ENCODE measurements around the gene CDKAL1.
A peak's percentile ranks its signal among the peaks of the same experiment; 100 is the strongest.

Gene CDKAL1

DNA sequence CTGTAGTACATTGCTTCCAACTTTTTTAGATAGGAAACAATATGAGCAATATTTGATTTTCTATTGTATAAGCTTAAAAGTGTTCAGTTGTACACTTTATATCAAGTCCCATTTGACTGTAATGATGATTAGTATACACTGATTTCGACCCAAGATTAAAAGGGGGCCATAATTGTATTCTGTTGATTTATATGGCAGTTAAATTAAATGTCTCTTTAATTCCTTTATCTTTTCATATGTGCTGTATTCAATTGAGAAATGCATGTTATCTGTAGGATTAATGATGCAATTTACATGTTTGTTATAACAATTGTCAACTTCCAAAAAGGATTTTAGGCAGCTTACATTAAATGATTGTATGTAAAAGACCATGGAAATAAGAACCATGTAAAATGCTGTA lies 317.5 kb downstream of the CDKAL1 start:
- DNase-seq, result no peak

DNA sequence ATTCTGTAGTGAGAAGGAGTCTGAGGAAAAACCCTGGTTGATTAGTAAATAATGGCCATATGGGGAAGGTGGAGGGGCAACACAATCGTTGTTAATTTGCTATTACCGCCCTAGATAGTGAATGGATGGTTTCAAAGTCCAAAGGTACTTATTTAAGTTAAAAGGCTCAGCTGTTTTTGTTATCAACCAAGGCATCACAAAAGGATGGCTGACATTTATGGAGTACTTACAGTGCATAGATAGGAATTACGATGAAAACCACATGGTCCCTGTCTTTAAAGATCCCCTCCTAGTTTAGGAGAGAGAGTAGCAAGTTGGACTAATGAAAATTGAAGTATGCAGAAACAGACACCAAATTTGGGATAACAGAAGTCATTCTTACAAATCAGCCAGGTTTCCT lies 319.6 kb downstream of the CDKAL1 start:
- no peak for DNase-seq

DNA sequence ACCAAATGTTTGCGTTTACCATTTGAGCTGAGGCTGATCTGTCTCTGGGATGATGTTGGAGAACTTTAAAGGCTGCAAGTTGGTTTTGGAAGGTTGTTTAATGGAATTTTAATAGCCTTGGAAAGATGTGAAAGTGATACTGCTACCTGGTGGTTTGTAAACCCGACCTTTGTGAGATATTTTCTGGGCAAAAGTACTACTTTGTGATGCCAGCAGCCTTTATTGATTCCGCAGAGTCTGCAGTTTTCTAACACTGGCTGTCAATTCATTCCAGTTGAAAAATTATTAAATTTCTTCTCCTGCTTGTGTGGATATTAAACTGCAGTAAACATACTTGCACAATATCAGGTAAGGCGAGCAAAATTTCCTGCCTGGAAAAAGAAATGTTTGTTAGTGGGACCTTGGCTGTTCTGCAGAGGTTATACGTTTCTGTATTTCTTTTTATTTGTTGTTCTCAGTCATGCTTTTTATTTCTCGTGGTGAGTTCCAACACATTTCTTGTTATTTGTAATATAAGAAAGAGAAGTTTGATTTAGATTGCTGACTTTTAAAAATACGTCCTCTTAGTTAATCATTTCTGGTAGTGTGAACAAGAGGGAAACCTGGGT lies 322.5 kb downstream of the CDKAL1 start:
- no peak for DNase-seq

DNA sequence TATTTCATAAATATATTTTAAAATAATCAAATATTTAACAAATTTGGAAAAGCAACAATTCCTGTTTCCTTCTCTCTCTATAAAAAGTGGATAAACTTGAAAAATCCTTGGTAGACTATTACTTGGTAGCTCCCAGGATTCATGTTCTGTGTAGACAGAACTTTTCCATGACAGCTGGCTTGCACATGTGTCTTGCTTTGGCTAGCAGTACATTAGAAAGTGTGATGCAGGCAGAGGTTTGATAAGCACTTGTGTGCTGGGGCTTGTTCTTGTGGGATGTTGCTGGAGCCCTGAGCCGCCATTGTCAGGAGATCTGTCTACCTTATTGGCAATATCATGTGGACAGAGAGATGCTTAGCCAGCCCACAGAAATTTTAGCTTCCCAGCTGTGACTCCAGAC lies 327.2 kb downstream of the CDKAL1 start:
- DNase-seq, result no peak

DNA sequence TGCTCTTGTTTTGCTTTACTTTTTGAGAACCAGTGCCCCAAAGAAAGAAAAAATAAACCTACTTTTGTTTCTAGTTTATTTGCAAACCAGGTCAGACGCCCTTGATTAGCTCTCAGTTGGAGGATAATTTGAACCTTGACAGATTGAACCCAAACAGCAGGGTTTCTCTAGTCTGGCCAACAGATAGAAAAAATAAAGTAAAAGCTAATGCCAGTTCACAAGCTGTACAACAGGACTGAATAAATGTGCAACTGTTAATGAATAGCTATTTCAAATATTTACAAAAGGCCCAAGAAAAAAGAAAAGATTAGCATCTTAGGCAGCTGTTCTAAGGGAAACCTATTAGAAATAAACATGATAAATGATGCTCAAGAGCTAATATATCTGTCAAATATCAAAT lies 331.8 kb downstream of the CDKAL1 start:
- no peak for DNase-seq

DNA sequence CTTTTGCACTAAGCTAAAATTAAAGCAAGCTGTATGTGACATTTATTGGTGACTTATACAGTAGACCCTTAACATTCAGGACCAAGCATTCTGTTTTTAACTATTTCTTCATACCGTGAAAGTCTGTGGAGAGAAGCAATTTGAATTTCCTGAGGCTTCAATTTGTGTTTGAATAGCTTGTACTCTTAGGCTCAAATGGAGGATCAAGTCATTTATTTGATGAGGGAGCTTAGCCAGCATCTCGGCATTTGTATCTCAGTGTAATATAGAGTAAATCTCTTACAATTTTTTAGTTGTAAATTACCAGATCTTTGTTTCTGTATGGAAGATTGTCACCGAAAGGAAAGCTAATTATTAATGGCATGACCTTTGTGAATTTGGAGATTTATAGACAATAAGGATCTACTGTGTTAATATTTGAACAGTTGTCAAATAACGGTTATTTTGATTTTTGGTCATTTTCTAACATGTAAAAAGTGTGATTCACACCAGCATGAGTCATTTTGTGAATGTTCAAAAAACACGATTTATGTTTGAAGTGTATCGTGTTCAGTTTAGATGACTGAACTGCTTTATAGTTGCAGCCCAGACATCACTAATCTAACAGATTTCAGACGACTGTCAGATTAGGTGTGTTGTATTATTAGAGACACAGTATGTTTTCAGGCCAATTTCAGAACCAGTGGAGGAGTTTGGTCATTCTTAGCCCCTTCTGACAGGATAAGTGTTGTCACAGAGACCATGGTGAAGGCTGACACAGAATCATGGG lies 332.9 kb downstream of the CDKAL1 start:
- DNase-seq, result no peak

DNA sequence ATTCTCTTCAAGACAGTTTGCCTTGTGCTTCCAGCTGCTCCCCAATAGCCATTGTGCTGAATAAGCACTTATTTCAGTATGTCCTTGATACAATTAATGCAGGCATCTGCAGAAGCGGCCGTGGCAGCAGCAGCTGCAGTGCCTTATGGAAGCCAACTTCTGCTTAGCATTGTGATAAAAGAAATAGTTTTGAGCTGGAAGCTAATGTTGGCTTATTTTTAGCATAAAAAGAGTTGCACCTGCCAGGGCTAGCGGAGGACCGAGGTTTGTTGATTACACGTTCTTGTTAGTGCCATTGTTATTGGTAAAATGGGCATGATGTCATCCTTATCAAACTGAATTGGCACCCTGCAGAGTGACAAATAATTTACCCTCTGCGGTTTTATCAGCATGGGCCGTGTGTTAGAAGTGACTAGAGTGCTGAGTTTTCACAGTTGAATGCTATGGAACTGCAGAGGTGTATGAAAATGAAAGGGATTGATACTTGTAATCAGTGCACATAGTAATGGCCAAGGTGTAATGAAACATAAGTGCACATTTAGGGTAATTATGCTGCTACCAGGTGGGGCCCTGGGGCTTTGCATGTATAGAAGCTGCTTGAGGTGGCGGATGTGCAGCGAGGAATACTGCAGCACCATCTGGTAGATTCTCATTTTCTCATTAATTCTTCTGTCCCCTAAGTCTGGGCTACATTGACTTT lies 334.3 kb downstream of the CDKAL1 start:
- no peak for DNase-seq

DNA sequence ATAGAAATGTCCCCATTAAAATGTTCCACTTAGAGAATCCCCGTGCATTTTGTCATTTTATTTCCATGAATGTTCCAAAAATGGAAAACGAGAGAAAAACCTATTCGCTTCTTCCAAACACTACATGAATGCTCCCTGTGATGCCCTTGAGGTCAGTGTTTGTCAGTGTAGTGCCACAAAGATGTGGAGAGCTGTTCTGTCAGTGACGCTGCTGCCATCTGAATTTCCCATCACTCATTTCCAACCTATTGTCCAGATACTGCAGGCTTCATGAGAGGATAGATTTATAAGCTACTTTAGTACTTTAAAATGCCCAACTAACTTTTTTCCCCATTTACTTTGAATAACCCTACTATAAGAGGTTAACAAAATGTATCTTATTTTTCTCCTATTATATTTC lies 335.8 kb downstream of the CDKAL1 start:
- DNase-seq, result no peak

DNA sequence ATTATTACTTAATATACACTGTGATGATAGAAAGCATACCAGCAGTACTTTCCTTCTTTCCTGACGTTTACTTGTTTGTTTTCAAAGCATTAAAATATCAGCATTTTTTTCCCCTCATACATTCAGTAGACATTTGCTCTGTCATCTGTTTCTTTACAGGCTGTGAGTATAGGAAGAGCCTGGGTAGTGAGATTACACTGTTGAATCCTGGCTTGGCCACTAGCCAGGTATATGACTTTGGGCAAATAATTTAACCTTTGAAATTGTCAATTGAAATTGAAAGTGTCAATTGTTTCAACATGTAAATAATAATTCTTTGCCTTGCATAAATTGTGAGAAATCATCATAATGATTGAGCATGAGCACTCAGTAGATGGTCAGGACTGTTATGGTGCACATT lies 336.2 kb downstream of the CDKAL1 start:
- no peak for DNase-seq

DNA sequence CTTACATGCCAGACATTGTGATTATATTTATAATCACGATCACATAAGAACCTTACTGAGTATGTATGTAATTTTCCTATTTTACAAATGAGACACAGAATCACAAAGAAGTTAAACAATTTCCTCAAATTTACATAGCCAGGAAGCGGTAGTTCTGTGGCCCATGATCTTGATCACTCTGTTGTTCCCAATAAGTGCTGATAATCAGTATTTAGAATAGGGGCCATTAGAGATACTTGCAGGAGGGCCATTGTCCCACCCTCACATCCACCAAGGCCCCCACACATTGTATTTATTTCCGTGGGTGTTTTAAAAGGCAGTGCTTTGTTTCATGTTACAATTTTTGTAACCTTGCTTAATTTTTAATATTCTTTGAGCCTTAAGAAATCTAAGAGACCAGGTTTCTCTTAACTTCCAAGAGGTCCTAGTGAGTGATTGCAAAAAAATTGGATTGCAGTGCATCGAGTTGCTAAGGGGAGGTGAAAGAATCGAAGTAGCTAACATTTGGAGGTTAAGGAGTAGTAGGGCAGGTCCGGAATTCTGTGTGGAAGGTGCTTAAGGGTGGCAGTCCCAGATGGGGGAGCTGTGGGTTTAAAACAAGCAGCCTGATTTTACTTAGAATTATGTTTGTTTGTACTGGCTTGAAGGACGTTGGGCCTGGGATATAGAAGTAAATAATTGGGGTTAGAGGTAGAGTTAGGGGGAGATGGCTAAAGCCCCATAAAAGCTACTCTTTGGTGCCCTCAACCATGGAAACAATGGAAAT lies 339.4 kb downstream of the CDKAL1 start:
- DNase-seq, result no peak

DNA sequence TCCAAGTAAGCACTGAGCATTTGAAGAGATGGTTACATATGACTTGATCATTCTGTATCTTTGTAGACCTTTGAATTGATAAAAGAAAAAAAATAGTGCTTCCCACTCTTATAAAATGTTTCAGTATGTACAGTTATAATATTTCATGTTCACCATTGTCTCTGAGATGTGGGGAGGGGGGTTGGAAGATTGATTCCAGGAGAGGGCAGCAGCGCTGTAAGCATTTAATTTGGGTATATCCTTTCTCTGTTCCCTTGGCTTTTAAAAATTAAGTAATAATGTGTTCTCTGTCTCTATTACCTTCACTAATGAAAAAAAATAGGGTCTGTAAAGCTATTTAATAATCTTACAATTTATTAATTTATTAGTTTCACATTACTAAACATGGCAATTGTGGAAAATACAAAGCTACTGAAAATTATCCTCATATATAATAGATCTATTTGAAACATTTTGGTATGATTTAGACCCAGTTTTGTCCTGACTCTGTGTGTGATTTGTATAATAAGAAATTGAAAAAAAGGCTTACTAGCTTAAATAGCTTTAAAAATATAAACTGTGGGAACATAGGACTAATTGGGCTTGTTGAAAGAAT lies 341.2 kb downstream of the CDKAL1 start:
- no peak for DNase-seq

DNA sequence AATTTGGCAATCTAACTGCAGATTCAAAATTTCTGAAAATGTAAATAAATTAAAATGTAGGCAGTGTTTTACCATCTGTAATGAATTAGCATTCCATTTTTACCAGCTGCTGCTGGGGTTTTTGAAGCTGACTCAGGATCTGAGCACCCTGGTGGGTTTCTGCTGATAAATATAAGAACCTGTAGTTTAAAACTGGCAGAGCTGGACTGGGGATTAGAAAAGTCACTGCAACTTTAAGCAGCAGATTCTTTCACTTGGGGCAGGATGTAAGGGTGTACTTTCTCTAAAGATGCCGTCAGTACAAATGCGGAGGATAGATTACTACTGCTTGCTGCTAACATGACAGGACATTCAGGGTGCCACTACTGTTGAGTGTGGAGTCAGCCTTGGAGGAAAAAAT lies 341.8 kb downstream of the CDKAL1 start:
- DNase-seq, result no peak

DNA sequence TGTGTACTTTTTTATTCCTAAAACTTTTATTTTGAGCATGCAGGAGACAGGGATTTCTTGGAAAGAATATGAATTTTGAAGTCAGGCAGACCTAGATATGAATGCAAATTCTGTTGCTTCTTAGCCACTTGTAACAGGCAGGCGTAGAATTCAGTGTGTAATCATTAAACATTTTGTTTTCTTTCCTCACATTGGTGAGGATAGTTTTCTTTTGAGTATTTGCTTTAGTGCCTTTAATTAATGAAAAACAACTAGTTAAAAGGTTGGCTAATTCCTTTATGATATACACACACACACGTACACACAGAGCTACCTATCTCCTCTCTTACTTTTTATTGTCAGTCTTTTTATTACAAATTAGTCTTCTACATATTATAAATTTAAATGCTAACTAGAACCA lies 342.3 kb downstream of the CDKAL1 start:
- DNase-seq, result no peak

DNA sequence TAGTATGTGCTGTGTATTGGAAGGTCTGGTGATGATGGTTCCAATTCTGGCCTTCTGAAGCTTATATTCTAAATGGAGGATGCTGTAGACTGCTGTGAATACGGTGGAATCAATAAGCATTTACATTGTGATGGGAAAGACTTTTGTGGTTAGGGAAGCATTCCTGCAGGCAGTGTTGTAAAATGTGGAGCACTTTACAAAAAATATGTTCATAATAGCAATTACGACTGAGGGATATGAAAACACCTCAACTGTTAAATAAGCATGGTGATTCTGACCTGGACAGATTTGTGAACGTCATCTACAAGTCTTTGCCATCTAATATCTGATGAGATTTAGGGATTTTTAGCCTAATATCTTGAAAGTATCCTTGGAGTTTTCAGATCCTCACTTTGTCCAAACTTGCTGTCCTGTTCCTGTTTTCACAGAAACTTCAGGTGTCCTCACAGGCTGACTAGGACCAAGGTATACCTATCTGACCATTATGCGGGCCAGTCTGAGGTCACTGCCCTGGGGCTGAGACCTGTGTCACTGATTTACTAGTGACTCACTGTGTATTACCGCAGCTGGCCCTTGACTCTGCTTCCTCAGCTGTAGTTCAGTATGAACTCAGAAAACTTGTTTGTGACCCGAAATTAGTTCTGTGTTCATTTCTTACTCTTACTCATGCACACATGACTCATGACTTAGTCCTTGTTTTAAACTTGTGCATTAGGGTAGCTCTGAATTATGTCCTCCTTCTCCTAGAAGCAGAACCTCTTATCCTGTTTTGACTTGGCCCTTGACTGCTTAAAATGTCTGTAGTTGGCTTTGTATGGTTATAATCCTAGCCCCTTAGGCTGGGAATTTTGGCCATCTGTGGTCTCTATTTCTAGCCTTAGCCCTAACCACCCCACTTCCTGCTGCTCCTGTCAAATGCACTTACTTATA lies 343.0 kb downstream of the CDKAL1 start:
- peak; percentile 5 for DNase-seq

DNA sequence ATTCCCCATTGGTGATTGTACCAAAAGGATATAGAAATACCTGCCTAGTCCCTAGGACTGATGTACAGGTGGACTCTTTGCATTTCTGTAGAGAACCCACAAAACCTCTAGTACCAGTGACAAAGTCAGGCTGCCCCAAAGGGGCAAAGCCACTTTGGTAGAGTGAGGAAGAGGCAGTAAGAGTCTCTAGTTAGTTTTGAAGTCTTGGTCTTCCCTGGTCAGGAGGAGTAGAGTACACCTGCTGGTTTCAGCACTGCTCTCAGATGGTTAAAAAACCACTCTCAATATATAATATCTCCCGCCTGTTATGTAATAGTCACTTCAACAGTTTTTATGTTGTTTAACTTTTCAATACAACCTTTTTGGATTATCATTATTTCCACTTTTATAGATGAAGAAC lies 344.9 kb downstream of the CDKAL1 start:
- no peak for DNase-seq

DNA sequence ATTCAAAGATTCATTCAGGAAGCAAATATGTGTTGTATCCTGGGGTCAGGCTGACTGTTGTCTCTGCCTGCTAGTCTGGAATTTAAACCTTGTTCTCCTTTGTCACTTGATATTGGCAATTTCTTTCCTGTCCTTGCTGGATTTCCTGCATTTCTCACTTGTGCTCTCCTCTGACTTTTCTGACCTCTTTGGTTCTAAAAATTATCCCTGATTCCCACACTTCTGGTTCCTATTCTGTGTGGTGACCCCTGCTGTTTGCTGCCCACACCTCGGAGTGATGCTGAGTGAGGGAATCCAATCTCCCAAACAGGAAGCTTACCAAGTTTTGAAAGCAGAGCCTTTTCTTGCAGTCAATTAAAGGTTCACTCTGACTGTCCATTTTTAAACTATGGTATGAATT lies 345.3 kb downstream of the CDKAL1 start:
- no peak for DNase-seq

DNA sequence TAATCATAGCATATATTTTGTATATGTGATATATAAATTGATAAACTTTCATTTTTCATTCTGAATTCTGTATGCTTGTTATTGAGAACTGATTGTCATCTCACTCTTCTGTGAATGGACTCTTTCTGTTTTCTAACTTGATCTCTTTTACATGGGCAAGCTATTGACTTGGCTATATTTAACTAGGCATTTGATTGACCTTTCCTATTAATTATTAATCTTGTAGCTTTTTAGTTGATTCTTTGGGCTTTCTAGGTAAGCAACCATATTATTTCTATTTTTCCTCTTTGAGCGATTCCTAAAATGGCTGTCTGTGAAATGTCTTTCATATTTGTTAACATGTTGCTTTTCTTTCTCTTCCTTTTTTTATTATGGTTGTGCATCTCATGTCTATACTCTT lies 347.1 kb downstream of the CDKAL1 start:
- DNase-seq, result no peak

DNA sequence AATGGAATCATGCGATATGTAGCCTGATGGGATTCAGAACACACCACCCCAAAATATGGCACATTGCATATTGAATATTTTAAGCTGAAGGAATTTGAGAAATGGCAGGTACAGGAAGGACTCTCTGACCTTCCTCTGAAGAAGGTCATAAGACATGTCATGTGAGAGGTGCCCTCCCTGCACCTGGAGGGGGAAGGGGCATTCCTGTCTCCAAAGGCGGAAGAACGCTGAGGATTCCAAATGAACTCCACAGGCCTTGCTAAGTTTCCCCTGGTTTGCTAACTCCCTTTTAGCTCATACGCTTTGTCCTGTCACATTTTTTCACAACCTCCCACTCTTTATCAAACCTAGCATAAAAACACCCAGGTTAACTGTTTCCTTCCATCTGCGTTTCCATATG lies 347.8 kb downstream of the CDKAL1 start:
- no peak for DNase-seq

DNA sequence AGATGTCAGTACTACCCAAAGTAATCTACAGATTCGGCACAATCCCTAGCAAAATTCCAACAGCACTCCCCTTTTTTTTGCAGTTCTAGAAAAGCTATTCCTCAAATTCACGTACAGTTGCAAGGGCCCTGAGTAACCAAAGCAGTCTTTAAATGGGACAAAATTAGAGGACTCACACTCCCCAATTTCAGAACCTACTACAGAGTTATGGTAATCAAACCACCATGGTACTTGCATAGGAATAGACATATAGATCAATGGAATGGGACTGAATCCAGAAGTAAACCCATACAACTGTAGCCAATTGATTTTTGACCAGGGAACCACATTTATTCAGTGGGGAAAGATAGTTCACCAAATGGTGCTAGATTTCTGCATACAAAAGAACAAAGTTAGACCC lies 350.8 kb downstream of the CDKAL1 start:
- DNase-seq, result no peak

DNA sequence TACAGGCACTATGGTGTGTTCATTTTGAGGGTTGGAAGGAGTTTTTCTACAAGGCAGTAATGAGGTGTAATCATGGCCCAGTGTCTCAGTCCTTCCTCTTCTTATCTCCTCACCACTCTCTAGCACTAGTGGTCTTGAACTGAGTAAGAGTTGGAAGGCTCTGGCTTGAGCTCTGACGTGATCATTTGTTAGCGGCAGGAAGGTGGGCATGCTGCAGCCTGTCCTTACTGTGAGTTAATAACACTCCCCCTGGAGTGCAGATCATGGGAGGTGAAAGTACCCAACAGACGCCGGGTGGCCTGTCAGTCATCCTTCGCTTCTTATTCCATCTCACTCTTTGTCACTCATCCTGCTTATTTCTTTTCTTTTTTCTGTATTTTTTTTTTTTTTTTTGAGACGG lies 356.9 kb downstream of the CDKAL1 start:
- DNase-seq, result no peak

DNA sequence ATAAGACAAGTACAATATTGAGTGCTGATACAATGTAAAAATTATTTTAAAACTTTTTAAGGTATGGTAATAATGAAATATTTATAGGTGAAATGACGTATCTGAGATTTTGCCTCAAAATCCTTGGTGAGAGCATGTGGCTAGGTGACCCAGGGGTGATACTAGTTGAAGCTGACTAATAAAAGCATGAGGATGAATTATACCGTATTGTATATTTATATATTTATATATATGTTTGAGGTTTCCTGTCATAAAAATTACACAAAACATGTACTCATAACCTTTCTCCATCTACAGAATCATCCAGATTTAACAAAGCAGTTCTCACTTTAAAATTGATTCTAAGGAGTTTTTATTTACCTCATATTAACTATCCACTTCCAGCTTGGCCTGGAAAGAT lies 358.1 kb downstream of the CDKAL1 start:
- no peak for DNase-seq

DNA sequence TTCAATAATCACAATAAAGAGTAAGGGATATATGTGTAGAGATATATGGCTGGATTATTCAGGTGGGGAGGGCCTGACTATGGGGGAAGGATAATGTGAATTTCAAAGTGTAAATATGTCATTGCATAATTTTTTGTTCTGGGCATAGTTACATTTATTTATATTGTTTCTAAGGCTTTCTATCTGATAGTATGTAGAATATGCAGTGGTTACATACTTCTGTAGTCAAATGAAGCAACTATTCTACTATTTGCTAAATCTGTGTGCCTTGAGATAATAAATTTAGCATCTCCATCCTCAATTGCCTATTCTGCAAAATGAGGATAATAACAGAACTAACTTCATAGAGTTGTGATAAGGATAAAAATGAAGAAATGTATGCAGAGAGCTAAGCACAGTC lies 359.2 kb downstream of the CDKAL1 start:
- DNase-seq, result no peak

Measured in GDM1 (cell line).